DND-41 (cell line): Measurements from ENCODE around the gene RAD51B.

Experiments
- ATAC-seq: fragments of 200-7000 bp; cut with Tn5 transposase; 3 replicates; pipeline ENCODE4 v1.9.1; 2021; ENCODE audit warnings: low read depth; ENCODE audit not compliant: insufficient read depth
- DNase-seq: peaks from one replicate; pipeline ENCODE4 v3.0.0-alpha.2; 2020
- H2AFZ ChIP-seq: 2 replicates; pipeline ENCODE4 v1.6.0; 2012; ENCODE audit warnings: low read depth, low read length
- H3K27ac ChIP-seq: 2 replicates; pipeline ENCODE4 v1.5.1; 2012; ENCODE audit warnings: low read length, inconsistent platforms
- H3K27me3 ChIP-seq: fragments of 200-600 bp; sonication (generic); 2 replicates; pipeline ENCODE4 v1.6.0; 2012; ENCODE audit warnings: low read length, mild to moderate bottlenecking, inconsistent platforms; ENCODE audit not compliant: insufficient read depth, poor library complexity
- H3K36me3 ChIP-seq: 2 replicates; pipeline ENCODE4 v1.5.1; 2012; ENCODE audit warnings: low read length, inconsistent platforms; ENCODE audit not compliant: insufficient read depth
- H3K4me1 ChIP-seq: 2 replicates; pipeline ENCODE4 v1.5.1; 2012; ENCODE audit warnings: mild to moderate bottlenecking, low read length; ENCODE audit not compliant: insufficient read depth
- H3K4me2 ChIP-seq: 2 replicates; pipeline ENCODE4 v1.6.0; 2012; ENCODE audit warnings: mild to moderate bottlenecking, moderate library complexity, low read length, inconsistent platforms; ENCODE audit not compliant: insufficient read depth
- H3K4me3 ChIP-seq, 2 experiments: fragments of 200-600 bp in 1 of 2; shearing (Covaris generic) in 1 of 2; 2 replicates each; pipeline ENCODE4 v1.5.1; 2012 to 2016; ENCODE audit warnings: inconsistent platforms in 2 of 2, low read length in 2 of 2, mild to moderate bottlenecking in 2 of 2, low read depth in 1 of 2, moderate library complexity in 1 of 2
- H3K79me2 ChIP-seq: 2 replicates; pipeline ENCODE4 v1.6.0; 2012; ENCODE audit warnings: low read length, inconsistent platforms; ENCODE audit not compliant: insufficient read depth
- H3K9ac ChIP-seq: 2 replicates; pipeline ENCODE4 v1.6.0; 2012; ENCODE audit warnings: low read depth, mild to moderate bottlenecking, inconsistent platforms, low read length, moderate library complexity
- H3K9me3 ChIP-seq: 2 replicates; pipeline ENCODE4 v1.5.1; 2012; ENCODE audit warnings: low read length, moderate library complexity, mild to moderate bottlenecking, inconsistent platforms; ENCODE audit not compliant: insufficient read depth, severe bottlenecking
- H4K20me1 ChIP-seq: 2 replicates; pipeline ENCODE4 v1.6.0; 2012; ENCODE audit warnings: low read length; ENCODE audit not compliant: insufficient read depth
- EZH2 ChIP-seq: IDR thresholded peaks from 3 replicates; pipeline ENCODE4 v1.6.1; 2012; ENCODE audit warnings: borderline replicate concordance, low read depth, mild to moderate bottlenecking, moderate library complexity, low read length, inconsistent platforms; ENCODE audit not compliant: severe bottlenecking
- TF ChIP-seq, protein P1 (sequence below): IDR thresholded peaks from 2 replicates; pipeline ENCODE4 v1.5.1; 2012; ENCODE audit warnings: borderline replicate concordance, low read length, moderate library complexity, mild to moderate bottlenecking; ENCODE audit not compliant: poor library complexity, severe bottlenecking; ENCODE audit errors: extremely low read depth

RAD51B gene

DNA sequence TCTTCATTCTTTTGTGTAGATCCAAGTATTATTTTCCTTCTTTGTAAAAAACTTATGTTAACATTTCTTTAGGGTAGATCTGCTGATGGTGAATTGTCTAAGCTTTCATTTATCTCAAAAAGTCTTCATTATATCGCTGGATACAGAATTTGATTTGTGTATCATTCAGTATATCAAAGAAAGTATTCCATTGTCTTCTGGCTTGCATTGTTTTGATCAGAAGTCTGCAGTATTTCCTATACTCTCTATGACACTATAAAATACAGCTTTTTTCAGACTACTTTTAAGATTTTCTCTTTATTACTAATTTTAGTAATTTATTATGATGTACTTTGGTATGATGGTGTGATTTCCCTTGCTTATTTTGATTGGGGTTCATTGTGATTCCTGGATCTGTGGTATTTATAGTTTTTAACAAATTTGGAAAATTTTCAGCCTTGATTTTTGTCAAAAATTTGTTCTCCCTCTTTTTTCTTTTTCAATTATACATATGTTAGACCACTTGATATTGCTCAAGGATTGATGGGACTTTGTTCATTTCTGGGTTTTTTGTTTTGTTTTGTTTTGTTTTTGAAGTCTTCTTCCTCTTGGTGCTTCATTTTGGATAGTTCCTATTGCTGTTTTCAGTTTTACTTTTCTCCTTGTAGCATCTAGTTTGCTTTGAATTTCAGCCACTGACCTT is 796.8 kb downstream of the RAD51B start:
- Histone ChIP-seq H4K20me1 (no peaks in the 10 kb centered on the region), H3K9me3 (peaks cover 35% of the 10 kb centered on the region), H2AFZ (no peak overlapping the region), H3K9ac (no peak overlapping the region), H3K27ac (no peak overlapping the region), H3K4me3 (no peak overlapping the region), H3K4me1 (no peaks in the 10 kb centered on the region), H3K27me3 (no peaks in the 10 kb centered on the region), H3K36me3 (no peaks in the 10 kb centered on the region), H3K79me2 (no peaks in the 10 kb centered on the region), H3K4me2 (no peak overlapping the region)
- TF ChIP-seq, protein P1, sequence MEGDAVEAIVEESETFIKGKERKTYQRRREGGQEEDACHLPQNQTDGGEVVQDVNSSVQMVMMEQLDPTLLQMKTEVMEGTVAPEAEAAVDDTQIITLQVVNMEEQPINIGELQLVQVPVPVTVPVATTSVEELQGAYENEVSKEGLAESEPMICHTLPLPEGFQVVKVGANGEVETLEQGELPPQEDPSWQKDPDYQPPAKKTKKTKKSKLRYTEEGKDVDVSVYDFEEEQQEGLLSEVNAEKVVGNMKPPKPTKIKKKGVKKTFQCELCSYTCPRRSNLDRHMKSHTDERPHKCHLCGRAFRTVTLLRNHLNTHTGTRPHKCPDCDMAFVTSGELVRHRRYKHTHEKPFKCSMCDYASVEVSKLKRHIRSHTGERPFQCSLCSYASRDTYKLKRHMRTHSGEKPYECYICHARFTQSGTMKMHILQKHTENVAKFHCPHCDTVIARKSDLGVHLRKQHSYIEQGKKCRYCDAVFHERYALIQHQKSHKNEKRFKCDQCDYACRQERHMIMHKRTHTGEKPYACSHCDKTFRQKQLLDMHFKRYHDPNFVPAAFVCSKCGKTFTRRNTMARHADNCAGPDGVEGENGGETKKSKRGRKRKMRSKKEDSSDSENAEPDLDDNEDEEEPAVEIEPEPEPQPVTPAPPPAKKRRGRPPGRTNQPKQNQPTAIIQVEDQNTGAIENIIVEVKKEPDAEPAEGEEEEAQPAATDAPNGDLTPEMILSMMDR: no peak
- no peak for TF ChIP-seq EZH2
- ATAC-seq (no peak), DNase-seq (no peak)

DNA sequence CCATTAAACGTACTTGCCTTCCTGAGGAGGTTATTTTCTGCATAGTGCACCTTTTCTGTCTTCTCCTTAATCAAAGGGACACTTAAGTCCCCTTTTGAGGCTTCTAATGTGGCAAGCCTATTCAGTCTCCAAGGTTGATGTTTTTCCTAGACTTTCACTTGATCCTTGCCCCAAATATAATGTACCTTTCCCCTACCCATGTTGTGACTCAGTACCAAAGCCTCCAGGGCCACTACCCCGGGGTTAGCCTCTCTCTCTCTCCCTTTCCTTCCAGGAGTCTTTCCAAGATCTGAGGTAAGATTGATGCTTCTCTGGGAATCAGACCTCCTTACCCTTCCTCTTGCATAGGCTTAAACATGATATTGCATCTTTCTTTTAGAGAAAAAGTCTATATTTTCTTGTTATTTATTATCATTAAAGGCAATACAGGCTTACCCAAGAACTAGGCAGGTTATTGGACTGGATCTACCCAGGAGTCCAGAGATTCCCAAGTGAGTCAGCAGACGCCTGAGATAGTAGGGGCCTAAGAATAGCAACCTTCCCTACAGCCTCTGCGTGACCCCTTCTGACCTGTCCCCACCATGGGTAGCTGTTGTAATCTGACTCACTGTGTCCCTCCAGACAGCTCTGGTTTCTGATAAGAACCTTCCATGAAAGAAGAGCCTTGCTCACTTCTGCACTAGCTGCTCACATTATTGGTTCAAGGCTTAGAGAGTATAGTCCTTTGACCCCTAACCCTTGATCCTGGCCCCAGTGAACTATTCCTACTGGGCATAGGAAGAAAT is 800.4 kb downstream of the RAD51B start:
- ATAC-seq: no peak
- no peak overlapping the region for H3K27ac ChIP-seq
- DNase-seq: no peak

DNA sequence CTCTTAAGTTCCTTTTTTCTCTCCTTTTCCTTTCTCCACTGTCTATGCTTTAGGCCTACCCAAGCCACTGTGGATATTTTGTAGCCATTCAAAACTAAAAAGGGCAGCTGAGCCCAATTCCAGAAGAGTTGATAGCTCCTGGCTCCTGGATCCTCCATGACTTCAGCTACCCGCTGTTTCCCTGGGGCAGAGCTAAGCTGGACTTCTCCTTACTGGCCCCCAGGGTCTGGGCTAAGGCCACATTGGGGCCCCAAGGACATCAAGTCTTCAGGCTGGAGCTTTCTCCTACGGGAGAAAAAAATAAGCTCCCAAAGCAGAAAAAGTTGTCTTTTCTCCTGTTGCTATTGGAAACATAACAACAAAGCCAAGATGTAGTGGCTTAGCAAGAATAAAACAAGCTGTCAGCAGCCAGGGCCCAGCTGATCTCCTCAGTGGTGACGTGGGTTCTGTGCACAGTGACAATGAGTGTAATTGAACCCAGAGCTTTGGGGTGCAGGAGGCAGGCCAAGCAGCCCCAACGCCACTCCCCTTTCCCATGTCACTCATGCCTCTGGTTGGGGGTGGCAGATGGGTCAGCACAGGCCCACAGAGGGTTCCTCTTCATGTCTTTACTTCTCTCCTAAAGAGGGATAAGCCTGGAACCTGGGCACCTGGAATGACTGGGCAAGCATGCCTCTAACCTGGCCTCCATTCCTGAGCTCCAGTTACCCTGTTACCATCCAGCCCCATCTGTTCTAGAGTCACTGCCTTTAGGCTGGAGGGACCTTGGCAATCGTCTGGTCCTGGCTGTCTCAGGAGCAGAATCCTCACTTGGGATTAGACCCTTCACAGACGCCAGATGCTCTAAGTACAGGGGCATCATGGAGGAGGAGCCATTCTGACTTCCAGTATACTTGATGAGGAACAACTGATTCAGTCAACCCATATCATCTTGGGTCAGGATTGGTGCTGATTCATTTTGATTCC is 802.1 kb downstream of the RAD51B start:
- no peak overlapping the region for H3K4me2 ChIP-seq
- H3K4me1 ChIP-seq: peaks cover 14% of the 10 kb centered on the region; the same call in 1 of the 2 replicates
- DNase-seq (no peak), ATAC-seq (no peak)
- H3K27ac ChIP-seq: no peak overlapping the region
- H3K79me2 ChIP-seq: no peaks in the 10 kb centered on the region
- H3K27me3 ChIP-seq: no peaks in the 10 kb centered on the region
- H2AFZ ChIP-seq: no peak overlapping the region
- H3K9me3 ChIP-seq: peaks cover 19% of the 10 kb centered on the region
- H4K20me1 ChIP-seq: no peaks in the 10 kb centered on the region
- TF ChIP-seq, protein P1: no peak
- TF ChIP-seq EZH2: no peak
- H3K36me3 ChIP-seq: no peaks in the 10 kb centered on the region
- no peak overlapping the region for H3K4me3 ChIP-seq
- H3K9ac ChIP-seq: no peak overlapping the region

More for the DNA sequence above, 800.4 kb downstream of the RAD51B start:
- Histone ChIP-seq H3K27me3 (no peaks in the 10 kb centered on the region), H3K79me2 (no peaks in the 10 kb centered on the region), H3K4me3 (no peak overlapping the region), H3K9ac (no peak overlapping the region), H2AFZ (no peak overlapping the region), H3K4me2 (no peak overlapping the region), H3K9me3 (peaks cover 30% of the 10 kb centered on the region), H4K20me1 (no peaks in the 10 kb centered on the region), H3K4me1 (peaks cover 14% of the 10 kb centered on the region; the same call in 1 of the 2 replicates), H3K36me3 (no peaks in the 10 kb centered on the region)
- no peak for TF ChIP-seq EZH2
- TF ChIP-seq, protein P1: no peak
